Gastroesophageal sphincter (tissue), 4 donors: Measurements from ENCODE around the gene SCN8A. TPM values are rescaled to one million over a fixed set of nuclear protein-coding genes. Genes with fewer than 3 reads are reported as not detected.

Experiments
- ATAC-seq: fragments of 150-250 bp; one replicate; pipeline ENCODE4 v1.9.1; 2016; ENCODE audit warnings: mild to moderate bottlenecking, moderate library complexity
- H3K27ac ChIP-seq, 4 donors: fragments of 200-600 bp; sonication (generic) in 3 of 4; 1 replicate in 3 of 4; 2 replicates in 1 of 4; pipeline ENCODE4 v1.5.1; 2016 to 2019
- H3K27me3 ChIP-seq: fragments of 200-600 bp; sonication (generic); one replicate; pipeline ENCODE4 v1.5.1; 2019
- H3K36me3 ChIP-seq, 2 donors: fragments of 200-600 bp; sonication (generic); one replicate each; pipeline ENCODE4 v1.5.1; 2019; ENCODE audit warnings: control low read depth in 1 of 2
- H3K4me1 ChIP-seq, 3 donors: fragments of 200-600 bp; sonication (generic); 1 replicate in 2 of 3; 2 replicates in 1 of 3; pipeline ENCODE4 v1.5.1; 2016 to 2019; ENCODE audit warnings: control low read depth in 2 of 3
- H3K4me3 ChIP-seq, 2 donors: fragments of 200-600 bp; sonication (generic); one replicate each; pipeline ENCODE4 v1.5.1; 2019; ENCODE audit warnings: mild to moderate bottlenecking in 1 of 2, moderate library complexity in 1 of 2
- H3K9me3 ChIP-seq, 3 donors: fragments of 200-600 bp; sonication (generic); one replicate each; pipeline ENCODE4 v1.5.1; 2017 to 2019; ENCODE audit warnings: control low read depth in 2 of 3
- EP300 ChIP-seq: sonication (generic); formaldehyde crosslinking; IDR thresholded peaks from one replicate; pipeline ENCODE4 v1.6.1; 2017; ENCODE audit warnings: antibody characterized with exemption, mild to moderate bottlenecking
- POLR2A ChIP-seq, 2 donors: fragments of 450-650 bp; IDR thresholded peaks; one replicate each; pipeline ENCODE4 v1.6.1; 2017; ENCODE audit warnings: antibody characterized with exemption in 2 of 2, mild to moderate bottlenecking in 2 of 2, moderate library complexity in 1 of 2
- POLR2AphosphoS5 ChIP-seq: sonication (generic); formaldehyde crosslinking; IDR thresholded peaks from one replicate; pipeline ENCODE4 v1.6.1; 2017; ENCODE audit warnings: antibody characterized with exemption
- WGBS, 2 donors: methylation state at CpG; one replicate each; pipeline ENCODE4 v1.1.5; 2018; ENCODE audit warnings: low coverage in 1 of 2; 5-methylcytosine and 5-hydroxymethylcytosine counted together
- total RNA-seq, 4 donors: library from RNA; depleted of rRNA; stranded (reverse); fragments of >200 nt; gene quantifications; one replicate each; pipeline ENCODE4 v1.1.0, GENCODE V29; 2016
- TF ChIP-seq, protein P1 (sequence below), 4 experiments: fragments of 200-600 bp in 2 of 4; fragments of 450-650 bp in 2 of 4; sonication (generic) in 1 of 4; IDR thresholded peaks; one replicate each; pipeline ENCODE4 v1.5.1; 2017 to 2019; ENCODE audit warnings: antibody characterized with exemption in 4 of 4, mild to moderate bottlenecking in 2 of 4, moderate library complexity in 2 of 4

SCN8A gene
- total RNA-seq, 4 donors from 2014 or later: 0.47 to 1.2 (median 0.60) TPM

DNA sequence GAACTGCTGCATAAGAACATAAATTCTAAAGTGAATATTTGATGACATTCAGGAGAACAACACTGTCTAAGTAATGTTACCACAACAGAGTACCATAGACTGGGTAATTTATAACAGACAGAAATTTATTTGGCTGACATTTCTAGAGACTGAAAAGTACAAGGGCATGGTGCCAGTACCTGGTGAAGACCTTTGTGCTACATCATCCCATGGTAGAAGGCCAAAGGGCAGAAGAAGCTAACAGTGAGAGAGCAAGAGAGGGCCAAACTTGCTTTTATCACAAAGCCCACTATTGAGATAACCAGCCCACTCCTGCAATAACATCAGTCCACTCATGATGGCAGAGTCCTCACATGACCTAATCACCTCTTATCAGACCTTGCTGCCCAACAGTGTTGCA, 168.7 kb downstream of the SCN8A start:
- H3K9me3 ChIP-seq: no peaks in the 10 kb centered on the region
- ATAC-seq: no peak
- no peak overlapping the region for H3K4me3 ChIP-seq
- no peaks in the 10 kb centered on the region for H3K27me3 ChIP-seq
- H3K36me3 ChIP-seq: no peaks in the 10 kb centered on the region
- TF ChIP-seq POLR2A (IDR thresholded peaks at IDR 0.05) (no peak), EP300 (no peak), POLR2AphosphoS5 (no peak)
- TF ChIP-seq, protein P1, sequence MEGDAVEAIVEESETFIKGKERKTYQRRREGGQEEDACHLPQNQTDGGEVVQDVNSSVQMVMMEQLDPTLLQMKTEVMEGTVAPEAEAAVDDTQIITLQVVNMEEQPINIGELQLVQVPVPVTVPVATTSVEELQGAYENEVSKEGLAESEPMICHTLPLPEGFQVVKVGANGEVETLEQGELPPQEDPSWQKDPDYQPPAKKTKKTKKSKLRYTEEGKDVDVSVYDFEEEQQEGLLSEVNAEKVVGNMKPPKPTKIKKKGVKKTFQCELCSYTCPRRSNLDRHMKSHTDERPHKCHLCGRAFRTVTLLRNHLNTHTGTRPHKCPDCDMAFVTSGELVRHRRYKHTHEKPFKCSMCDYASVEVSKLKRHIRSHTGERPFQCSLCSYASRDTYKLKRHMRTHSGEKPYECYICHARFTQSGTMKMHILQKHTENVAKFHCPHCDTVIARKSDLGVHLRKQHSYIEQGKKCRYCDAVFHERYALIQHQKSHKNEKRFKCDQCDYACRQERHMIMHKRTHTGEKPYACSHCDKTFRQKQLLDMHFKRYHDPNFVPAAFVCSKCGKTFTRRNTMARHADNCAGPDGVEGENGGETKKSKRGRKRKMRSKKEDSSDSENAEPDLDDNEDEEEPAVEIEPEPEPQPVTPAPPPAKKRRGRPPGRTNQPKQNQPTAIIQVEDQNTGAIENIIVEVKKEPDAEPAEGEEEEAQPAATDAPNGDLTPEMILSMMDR (IDR thresholded peaks at IDR 0.05): no peak
- H3K4me1 ChIP-seq: no peaks in the 10 kb centered on the region
- H3K27ac ChIP-seq: no peak overlapping the region

DNA sequence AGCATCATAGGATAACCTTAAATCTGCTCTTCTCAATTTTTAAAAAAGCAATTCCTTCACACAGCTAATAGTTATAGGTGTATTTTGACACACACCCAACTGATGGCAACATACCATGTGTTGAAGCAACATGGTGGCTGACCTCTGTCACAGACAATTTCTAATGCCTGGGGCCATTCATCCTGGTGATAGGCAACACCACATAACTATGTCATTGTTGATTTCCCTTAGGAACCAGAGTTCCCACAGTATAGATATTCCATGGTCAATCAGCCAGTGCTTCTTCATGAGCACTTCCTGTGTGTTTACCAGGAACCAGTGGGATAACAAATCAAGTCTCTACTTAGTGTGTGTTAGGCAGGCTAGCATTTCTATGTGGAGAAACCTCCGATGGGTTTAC, 169.2 kb downstream of the SCN8A start:
- H3K36me3 ChIP-seq: no peaks in the 10 kb centered on the region
- H3K27ac ChIP-seq: no peak overlapping the region
- no peaks in the 10 kb centered on the region for H3K27me3 ChIP-seq
- no peaks in the 10 kb centered on the region for H3K4me1 ChIP-seq
- no peak for ATAC-seq
- TF ChIP-seq EP300 (no peak), POLR2AphosphoS5 (no peak), POLR2A (IDR thresholded peaks at IDR 0.05) (no peak)
- TF ChIP-seq, protein P1 (IDR thresholded peaks at IDR 0.05): no peak
- H3K9me3 ChIP-seq: no peaks in the 10 kb centered on the region
- no peak overlapping the region for H3K4me3 ChIP-seq
- WGBS, 2 donors: 78 to 86% methylated on average over 1 of the region's 1 CpG

DNA sequence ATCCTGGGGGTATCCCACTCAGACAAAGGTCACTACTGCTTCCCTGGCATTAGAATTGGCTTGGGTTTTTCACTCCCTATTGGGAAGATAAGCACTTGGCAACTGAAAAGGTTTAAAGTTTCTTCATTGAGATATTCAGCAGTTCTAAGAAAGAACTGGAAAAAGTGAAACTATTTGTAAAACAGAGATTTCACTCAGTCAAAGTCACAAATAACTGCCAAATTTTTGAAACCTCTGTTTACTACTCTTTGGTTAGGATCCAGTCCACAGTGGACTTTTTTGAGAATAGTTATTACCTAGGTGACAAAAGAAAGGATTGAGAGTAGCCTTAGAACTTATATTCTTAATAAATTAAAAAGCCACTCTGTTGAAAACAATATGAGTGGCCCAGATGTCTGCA, 172.7 kb downstream of the SCN8A start:
- Histone ChIP-seq H3K27ac (no peak overlapping the region), H3K4me3 (no peak overlapping the region), H3K36me3 (no peaks in the 10 kb centered on the region), H3K4me1 (no peaks in the 10 kb centered on the region), H3K9me3 (no peaks in the 10 kb centered on the region), H3K27me3 (no peaks in the 10 kb centered on the region)
- no peak for ATAC-seq
- TF ChIP-seq, protein P1 (IDR thresholded peaks at IDR 0.05): no peak
- TF ChIP-seq EP300: no peak
- no peak for TF ChIP-seq POLR2A (IDR thresholded peaks at IDR 0.05)

DNA sequence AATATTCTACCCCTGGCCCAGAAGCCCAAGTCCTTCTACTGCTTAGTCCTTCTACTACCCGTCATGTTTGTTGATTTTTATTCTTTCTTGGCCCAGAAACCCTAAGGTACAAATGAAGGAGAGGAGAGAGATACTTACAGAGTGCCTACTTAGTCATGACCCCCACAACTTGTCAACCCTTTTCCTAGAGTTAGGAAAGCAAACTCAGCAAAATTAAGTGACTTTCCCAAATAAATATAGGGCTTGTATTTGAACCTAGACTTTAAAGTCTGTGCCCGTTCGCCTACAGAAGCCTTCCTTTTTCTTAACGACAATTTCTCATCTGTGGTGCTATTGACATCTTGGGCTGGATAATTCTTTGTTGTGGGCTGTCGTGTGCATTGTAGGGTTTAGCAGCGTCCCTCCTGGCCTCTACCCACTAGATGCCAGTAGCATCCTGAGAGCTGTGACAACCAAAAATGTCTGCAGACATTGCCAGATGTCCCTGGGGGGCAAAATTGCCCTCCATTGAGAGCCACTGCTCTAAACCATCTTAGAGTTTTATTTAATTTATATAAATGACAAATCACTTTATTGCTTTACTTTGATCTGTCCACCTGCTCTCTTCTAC, 175.1 kb downstream of the SCN8A start:
- H3K4me3 ChIP-seq: no peak overlapping the region
- WGBS, 2 donors: 83 to 98% methylated on average over 6 of the region's 6 CpGs
- no peaks in the 10 kb centered on the region for H3K9me3 ChIP-seq
- no peak for TF ChIP-seq EP300
- TF ChIP-seq, protein P1 (IDR thresholded peaks at IDR 0.05): no peak
- no peak for TF ChIP-seq POLR2AphosphoS5
- TF ChIP-seq POLR2A (IDR thresholded peaks at IDR 0.05): no peak
- H3K27me3 ChIP-seq: no peaks in the 10 kb centered on the region
- no peaks in the 10 kb centered on the region for H3K36me3 ChIP-seq
- H3K27ac ChIP-seq: no peak overlapping the region
- ATAC-seq: no peak
- H3K4me1 ChIP-seq: peaks cover 0 to 6% (median 0%) of the 10 kb centered on the region in 3 donors

DNA sequence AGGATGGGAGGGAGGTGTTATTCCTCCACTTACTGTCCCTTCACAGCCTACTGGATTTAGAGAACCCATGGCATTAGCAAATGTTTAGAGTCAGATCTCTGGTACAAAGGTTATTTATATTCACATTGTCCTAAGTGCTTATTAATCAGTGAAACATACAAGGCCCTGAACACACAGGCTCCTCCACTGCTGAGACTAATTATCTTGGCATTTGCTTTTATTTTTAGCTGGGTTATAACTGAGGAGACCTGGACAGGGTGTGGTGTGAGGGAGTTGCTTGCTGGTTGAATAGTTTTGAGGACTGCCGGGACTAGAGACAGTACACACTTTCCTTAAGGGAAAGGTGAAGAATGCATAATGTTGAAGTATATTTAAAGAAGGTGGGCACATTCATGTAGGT, 180.0 kb downstream of the SCN8A start:
- no peak overlapping the region for H3K27ac ChIP-seq
- no peaks in the 10 kb centered on the region for H3K36me3 ChIP-seq
- TF ChIP-seq EP300 (no peak), POLR2AphosphoS5 (no peak), POLR2A (IDR thresholded peaks at IDR 0.05) (no peak)
- TF ChIP-seq, protein P1 (IDR thresholded peaks at IDR 0.05): no peak
- H3K27me3 ChIP-seq: no peaks in the 10 kb centered on the region
- no peak for ATAC-seq
- peaks cover 0 to 10% (median 0%) of the 10 kb centered on the region in 3 donors for H3K4me1 ChIP-seq
- no peak overlapping the region for H3K4me3 ChIP-seq
- H3K9me3 ChIP-seq: no peaks in the 10 kb centered on the region
- 38% methylated on average over 1 of the region's 1 CpG; no CpG with 5 or more reads in 1 of the 2 donors for WGBS, 2 donors
